Caco-2 (cell line): ENCODE results near the gene NOP16. TPM values are rescaled to one million over a fixed set of nuclear protein-coding genes. Genes with fewer than 3 reads are reported as not detected.
"Not testable (repeated sequence)": the region's sequence is repeated elsewhere in the genome, so short reads cannot be mapped to it uniquely, and the experiment has no call there.

Experiments
- BruUV-seq: library from RNA; stranded (reverse); fragments of 400-500 nt; replicated peaks from 2 replicates; lab custom pipeline; 2021; lab: Mats Ljungman, UMichigan
- CTCF ChIA-PET: fragments of 300-600 bp; sonication (Branson Sonifier 250); formaldehyde crosslinking; loops from one replicate; lab custom pipeline; 2022; ENCODE audit warnings: antibody characterized with exemption; lab: Charles Lee
- POLR2A ChIA-PET: fragments of 300-600 bp; sonication (Branson Sonifier 250); formaldehyde crosslinking; loops from one replicate; lab custom pipeline; 2022; ENCODE audit warnings: antibody characterized with exemption; lab: Charles Lee
- DNase-seq, 2 experiments: peaks; one replicate each; pipeline versions ENCODE4 v3.0.0 to v3.0.0-alpha.2; 2020 to 2022
- H3K27me3 ChIP-seq: replicated peaks from 2 replicates; pipeline ENCODE4 v1.6.0; 2011; ENCODE audit warnings: low read length; ENCODE audit not compliant: control insufficient read depth, insufficient read depth
- H3K36me3 ChIP-seq: 2 replicates; pipeline ENCODE4 v1.5.1; 2011; ENCODE audit warnings: low read length; ENCODE audit not compliant: control insufficient read depth, insufficient read depth
- H3K4me1 ChIP-seq: fragments of 250-450 bp; sonication (Bioruptor Pico); 2 replicates; pipeline ENCODE4 v1.5.1; 2020; ENCODE audit warnings: mild to moderate bottlenecking
- H3K4me3 ChIP-seq: 2 replicates; pipeline ENCODE4 v1.5.1; 2011; ENCODE audit warnings: low read depth, mild to moderate bottlenecking, control low read depth, low read length
- H3K9me3 ChIP-seq: fragments of 250-450 bp; sonication (Bioruptor Pico); 2 replicates; pipeline ENCODE4 v1.5.1; 2020; ENCODE audit warnings: mild to moderate bottlenecking, moderate library complexity
- H3K27ac Mint-ChIP-seq: one replicate; pipeline ENCODE4 v1.8.0; 2022; ENCODE audit warnings: mixed read lengths; ENCODE audit not compliant: unreplicated experiment
- H3K27me3 Mint-ChIP-seq: one replicate; pipeline ENCODE4 v1.8.0; 2022; ENCODE audit warnings: mixed read lengths; ENCODE audit not compliant: insufficient read depth, unreplicated experiment
- H3K36me3 Mint-ChIP-seq: one replicate; pipeline ENCODE4 v1.8.0; 2022; ENCODE audit warnings: mild to moderate bottlenecking, mixed read lengths; ENCODE audit not compliant: insufficient read depth, unreplicated experiment
- H3K4me1 Mint-ChIP-seq: one replicate; pipeline ENCODE4 v1.8.0; 2022; ENCODE audit warnings: low read depth, mixed read lengths; ENCODE audit not compliant: unreplicated experiment
- H3K4me3 Mint-ChIP-seq: one replicate; pipeline ENCODE4 v1.8.0; 2022; ENCODE audit warnings: mild to moderate bottlenecking, moderate library complexity, mixed read lengths; ENCODE audit not compliant: unreplicated experiment
- H3K9me3 Mint-ChIP-seq: one replicate; pipeline ENCODE4 v1.8.0; 2022; ENCODE audit warnings: mixed read lengths; ENCODE audit not compliant: unreplicated experiment
- CTCF ChIP-seq, 2 experiments: fragments of 200-600 bp in 1 of 2; IDR thresholded peaks; 1 replicate in 1 of 2; 2 replicates in 1 of 2; pipeline versions ENCODE4 v1.5.1 to v1.8.0; 2011 to 2022; ENCODE audit warnings: antibody characterized with exemption in 1 of 2, control low read depth in 1 of 2, inconsistent platforms in 1 of 2, low read depth in 1 of 2, low read length in 1 of 2, mild to moderate bottlenecking in 1 of 2, moderate library complexity in 1 of 2; ENCODE audit not compliant: insufficient read depth in 1 of 2, severe bottlenecking in 1 of 2, unreplicated experiment in 1 of 2
- intact Hi-C: fragments of 100-400 bp; cut with micrococcal nuclease; formaldehyde crosslinking; loops from one replicate; pipeline ENCODE4 v1.10.0; 2022; ENCODE audit not compliant: unreplicated experiment
- total RNA-seq: library from RNA; stranded (reverse); gene quantifications from 2 replicates; pipeline ENCODE4 v1.2.3, GENCODE V29; 2022

The NOP16 gene
- total RNA-seq, 1 experiment from 2014 or later = 48.0 TPM

DNA sequence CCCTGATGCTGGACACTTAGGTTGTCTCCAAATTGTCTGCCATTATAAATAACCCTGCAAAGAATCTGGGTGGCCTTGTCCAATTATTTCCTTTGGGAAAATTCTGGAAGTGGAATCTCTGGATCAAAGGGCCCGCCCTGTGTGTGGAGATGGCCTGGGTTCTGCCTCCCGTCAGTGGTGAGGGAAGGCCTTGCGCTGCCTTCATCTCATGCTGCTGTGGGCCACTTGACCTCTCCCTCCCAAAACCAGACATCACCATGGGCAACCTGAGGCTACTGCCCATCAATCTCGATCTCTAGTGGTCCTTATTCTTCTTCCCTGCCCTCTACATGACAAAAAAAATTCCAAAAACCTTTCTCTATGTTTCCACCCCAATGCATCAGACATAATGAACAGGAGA, 21.4 kb upstream of the NOP16 start:
- POLR2A ChIA-PET = no interaction called here

DNA sequence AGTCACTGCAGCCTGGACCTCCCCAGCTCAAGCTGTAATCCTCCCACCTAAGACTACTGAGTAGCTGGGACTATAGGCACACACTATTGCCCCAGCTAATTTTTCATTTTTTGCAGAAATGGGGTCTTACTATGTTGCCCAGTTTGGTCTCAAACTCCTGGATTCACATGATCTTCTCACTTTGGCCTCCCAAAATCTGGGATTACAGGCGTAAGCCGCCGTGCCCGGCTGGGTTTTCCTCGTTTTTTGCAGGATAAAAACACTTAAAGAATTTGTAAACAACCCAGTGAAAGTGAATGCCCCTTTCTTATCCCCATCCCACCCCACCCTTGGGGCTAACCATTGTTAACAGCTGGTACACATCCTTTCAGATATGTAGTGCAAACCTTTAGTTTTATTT, 20.2 kb upstream of the NOP16 start:
- Mint-ChIP-seq H3K27ac (no peak overlapping the region), H3K4me3 (no peak overlapping the region), H3K27me3 (no peaks in the 10 kb centered on the region), H3K36me3 (peaks cover 40% of the 10 kb centered on the region), H3K4me1 (peaks cover 9% of the 10 kb centered on the region), H3K9me3 (no peaks in the 10 kb centered on the region)
- no peak for TF ChIP-seq CTCF (IDR thresholded peaks at IDR 0.05; ENCODE audit: insufficient read depth in 1 of 2, low read depth in 1 of 2, low read length in 1 of 2, severe bottlenecking in 1 of 2, unreplicated experiment in 1 of 2)
- no peak for DNase-seq
- intact Hi-C loops = no loop called here
- no peaks in the 10 kb centered on the region for H3K9me3 ChIP-seq
- no peaks in the 10 kb centered on the region for H3K36me3 ChIP-seq
- BruUV-seq = no TSS peak
- H3K4me3 ChIP-seq = no peak overlapping the region
- ChIA-PET POLR2A (no interaction called here), CTCF (no interaction called here)
- no peaks in the 10 kb centered on the region for H3K4me1 ChIP-seq
- no peaks in the 10 kb centered on the region for H3K27me3 ChIP-seq

More for the DNA sequence above, 21.4 kb upstream of the NOP16 start:
- Mint-ChIP-seq H3K36me3 (peaks cover 40% of the 10 kb centered on the region), H3K27ac (no peak overlapping the region), H3K4me1 (peaks cover 9% of the 10 kb centered on the region), H3K4me3 (no peak overlapping the region), H3K9me3 (no peaks in the 10 kb centered on the region), H3K27me3 (no peaks in the 10 kb centered on the region)
- Histone ChIP-seq H3K27me3 (no peaks in the 10 kb centered on the region), H3K36me3 (no peaks in the 10 kb centered on the region), H3K4me1 (no peaks in the 10 kb centered on the region), H3K4me3 (no peak overlapping the region), H3K9me3 (no peaks in the 10 kb centered on the region)
- intact Hi-C loops = loop anchor here (10.0 kb wide), 1 partner anchor 75 kb away; no protein-coding TSS in a partner anchor
- no peak for TF ChIP-seq CTCF (IDR thresholded peaks at IDR 0.05; ENCODE audit: insufficient read depth in 1 of 2, low read depth in 1 of 2, low read length in 1 of 2, severe bottlenecking in 1 of 2, unreplicated experiment in 1 of 2)
- DNase-seq = no peak
- CTCF ChIA-PET = no interaction called here
- no TSS peak for BruUV-seq

DNA sequence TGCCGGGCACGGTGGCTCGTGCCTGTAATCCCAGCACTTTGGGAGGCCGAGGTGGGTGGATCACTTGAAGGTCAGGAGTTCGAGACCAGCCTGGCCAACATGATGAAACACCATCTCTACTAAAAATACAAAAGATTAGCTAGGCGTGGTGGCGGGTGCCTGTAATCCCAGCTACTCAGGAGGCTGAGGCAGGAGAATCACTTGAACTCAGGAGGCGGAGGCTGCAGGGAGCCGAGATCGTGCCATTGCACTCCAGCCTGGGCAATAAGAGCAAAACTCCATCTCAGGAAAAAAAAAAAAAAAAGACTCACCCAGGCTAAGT, 19.8 kb upstream of the NOP16 start:
- H3K4me3 ChIP-seq, intact Hi-C loops, POLR2A ChIA-PET, H3K4me3 Mint-ChIP-seq, DNase-seq, H3K27me3 ChIP-seq, H3K9me3 ChIP-seq, BruUV-seq, H3K9me3 Mint-ChIP-seq, H3K27me3 Mint-ChIP-seq, H3K4me1 Mint-ChIP-seq, CTCF ChIA-PET, H3K27ac Mint-ChIP-seq, H3K4me1 ChIP-seq, H3K36me3 ChIP-seq: not testable (repeated sequence)
- peaks cover 40% of the 10 kb centered on the region for H3K36me3 Mint-ChIP-seq
